PC-9 (cell line): Measurements from ENCODE around the gene SNAPC3. TPM values are rescaled to one million over a fixed set of nuclear protein-coding genes. Genes with fewer than 3 reads are reported as not detected.

Experiments
- BruUV-seq: library from RNA; stranded (reverse); fragments of 400-500 nt; replicated peaks from 2 replicates; lab custom pipeline; 2021; lab: Mats Ljungman, UMichigan
- CTCF ChIA-PET: fragments of 300-600 bp; sonication (Branson Sonifier 250); formaldehyde crosslinking; loops from one replicate; lab custom pipeline; 2022; ENCODE audit warnings: antibody characterized with exemption; lab: Charles Lee
- POLR2A ChIA-PET: fragments of 300-600 bp; sonication (Branson Sonifier 250); formaldehyde crosslinking; loops from one replicate; lab custom pipeline; 2022; ENCODE audit warnings: antibody characterized with exemption; ENCODE audit not compliant: unreplicated experiment; lab: Charles Lee
- DNase-seq, 2 experiments: peaks; one replicate each; pipeline versions ENCODE4 v3.0.0 to v3.0.0-alpha.2; 2015 to 2022; ENCODE audit warnings: mixed read lengths in 1 of 2
- H2AFZ ChIP-seq: fragments of 200-600 bp; sonication (generic); 2 replicates; pipeline ENCODE4 v1.8.1; 2017; ENCODE audit warnings: antibody characterized with exemption
- H3F3A ChIP-seq: fragments of 200-600 bp; sonication (generic); 2 replicates; pipeline ENCODE4 v1.8.1; 2017; ENCODE audit warnings: antibody characterized with exemption, mild to moderate bottlenecking, low read depth; ENCODE audit not compliant: insufficient read depth
- H3K27ac ChIP-seq: fragments of 200-600 bp; sonication (generic); 2 replicates; pipeline ENCODE4 v1.6.1; 2016; ENCODE audit warnings: mixed run types
- H3K27me3 ChIP-seq: fragments of 200-600 bp; sonication (generic); 2 replicates; pipeline ENCODE4 v1.6.1; 2016; ENCODE audit warnings: low read depth, mixed run types; ENCODE audit not compliant: insufficient read depth
- H3K36me3 ChIP-seq: fragments of 200-600 bp; sonication (generic); 2 replicates; pipeline ENCODE4 v1.6.1; 2016; ENCODE audit warnings: low read depth, mixed run types
- H3K4me1 ChIP-seq: fragments of 200-600 bp; sonication (generic); replicated peaks from 2 replicates; pipeline ENCODE4 v1.6.1; 2016; ENCODE audit warnings: mixed run types; ENCODE audit not compliant: insufficient read depth
- H3K4me2 ChIP-seq: fragments of 200-600 bp; sonication (generic); 2 replicates; pipeline ENCODE4 v1.6.1; 2017; ENCODE audit warnings: mixed run types
- H3K4me3 ChIP-seq: fragments of 200-600 bp; sonication (generic); 2 replicates; pipeline ENCODE4 v1.6.1; 2016; ENCODE audit warnings: mixed run types
- H3K79me2 ChIP-seq: fragments of 200-600 bp; sonication (generic); 2 replicates; pipeline ENCODE4 v1.6.1; 2017; ENCODE audit warnings: low read depth, mixed run types
- H3K9me2 ChIP-seq: fragments of 200-600 bp; sonication (generic); 2 replicates; pipeline ENCODE4 v1.8.1; 2017; ENCODE audit warnings: mild to moderate bottlenecking; ENCODE audit not compliant: insufficient read depth
- H3K9me3 ChIP-seq: fragments of 200-600 bp; sonication (generic); 2 replicates; pipeline ENCODE4 v1.8.1; 2016; ENCODE audit warnings: low read depth; ENCODE audit not compliant: insufficient read depth
- H4K20me1 ChIP-seq: fragments of 200-600 bp; sonication (generic); 2 replicates; pipeline ENCODE4 v1.8.1; 2017; ENCODE audit not compliant: insufficient read depth
- CTCF ChIP-seq: fragments of 200-600 bp; sonication (generic); conservative IDR thresholded peaks from 2 replicates; pipeline ENCODE4 v1.6.1; 2017; ENCODE audit warnings: mixed run types, antibody characterized with exemption, mild to moderate bottlenecking, moderate library complexity
- EZH2 ChIP-seq: fragments of 200-600 bp; sonication (generic); IDR thresholded peaks from 2 replicates; pipeline ENCODE4 v1.8.0; 2017; ENCODE audit warnings: antibody characterized with exemption, low read depth
- intact Hi-C: fragments of 100-400 bp; cut with micrococcal nuclease; formaldehyde crosslinking; loops from one replicate; pipeline ENCODE4 v1.10.0; 2022; ENCODE audit not compliant: unreplicated experiment
- total RNA-seq: library from RNA; stranded (reverse); gene quantifications from 2 replicates; pipeline ENCODE4 v1.2.3, GENCODE V29; 2021

Gene SNAPC3
- total RNA-seq, 1 experiment from 2014 or later = 11.3 TPM

DNA sequence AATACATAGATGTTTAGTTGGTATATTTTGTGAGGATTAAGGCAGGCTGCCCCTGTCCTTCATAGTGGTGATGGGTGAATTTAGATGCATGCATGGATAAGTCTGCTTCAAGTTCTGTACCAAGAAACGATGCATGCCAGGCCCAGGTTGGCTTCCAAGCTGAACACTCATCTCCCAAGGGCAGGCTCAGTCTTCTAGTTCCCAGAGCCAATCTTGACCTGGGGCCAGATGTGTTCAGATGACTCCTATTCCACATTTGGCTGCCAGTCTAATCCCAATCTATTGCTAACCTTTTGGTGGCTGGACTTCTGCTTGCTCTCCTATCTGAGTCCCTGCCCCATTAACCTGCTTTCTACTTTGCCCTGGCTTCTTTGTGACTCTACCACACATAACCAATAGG is 18.5 kb upstream of the SNAPC3 start:
- Histone ChIP-seq H3K4me1 (no peaks in the 10 kb centered on the region), H3K9me3 (no peaks in the 10 kb centered on the region), H3K36me3 (no peaks in the 10 kb centered on the region), H3K9me2 (no peaks in the 10 kb centered on the region), H3F3A (no peaks in the 10 kb centered on the region), H2AFZ (no peak overlapping the region), H3K79me2 (no peaks in the 10 kb centered on the region), H3K4me3 (no peak overlapping the region), H3K27me3 (no peaks in the 10 kb centered on the region), H3K4me2 (no peak overlapping the region), H3K27ac (no peak overlapping the region), H4K20me1 (no peaks in the 10 kb centered on the region)
- POLR2A ChIA-PET = no interaction called here
- no peak for DNase-seq
- intact Hi-C loops = no loop called here
- TF ChIP-seq CTCF (no peak), EZH2 (no peak)
- no TSS peak for BruUV-seq
- CTCF ChIA-PET = no interaction called here

DNA sequence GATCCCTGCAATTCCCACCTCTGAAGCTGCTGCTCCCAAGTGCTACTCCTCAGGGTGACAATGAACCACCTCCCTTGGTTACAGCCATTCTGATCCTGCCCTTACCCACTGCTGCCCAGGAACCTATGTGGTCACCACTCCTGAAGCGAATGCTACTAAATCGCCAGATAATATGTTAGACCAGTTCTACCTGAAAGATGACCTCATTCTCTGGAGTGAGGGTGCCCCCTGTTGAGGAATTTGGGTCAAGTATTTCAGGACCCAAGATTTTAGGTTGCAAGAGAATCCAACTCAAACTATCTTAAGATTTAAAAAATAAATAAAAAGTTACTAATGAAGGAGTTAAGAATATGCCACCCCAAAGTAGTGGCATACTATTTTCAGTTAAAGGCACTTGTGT is 5.8 kb upstream of the SNAPC3 start:
- H3F3A ChIP-seq = no peaks in the 10 kb centered on the region
- ChIA-PET POLR2A (no interaction called here), CTCF (no interaction called here)
- no peak overlapping the region for H3K4me2 ChIP-seq
- DNase-seq = peak; percentile 38 to 49
- no peaks in the 10 kb centered on the region for H3K4me1 ChIP-seq
- intact Hi-C loops = loop anchor here (1.0 kb wide), 2 partner anchors 206 to 312 kb away; no protein-coding TSS in a partner anchor
- no peaks in the 10 kb centered on the region for H3K27me3 ChIP-seq
- H3K4me3 ChIP-seq = no peak overlapping the region
- no peak overlapping the region for H2AFZ ChIP-seq
- H3K9me3 ChIP-seq = no peaks in the 10 kb centered on the region
- H3K36me3 ChIP-seq = no peaks in the 10 kb centered on the region
- TF ChIP-seq EZH2 = no peak
- peak; percentile 63 for TF ChIP-seq CTCF
- H3K79me2 ChIP-seq = no peaks in the 10 kb centered on the region
- no peaks in the 10 kb centered on the region for H3K9me2 ChIP-seq
- H4K20me1 ChIP-seq = no peaks in the 10 kb centered on the region
- H3K27ac ChIP-seq = no peak overlapping the region
- no TSS peak for BruUV-seq

DNA sequence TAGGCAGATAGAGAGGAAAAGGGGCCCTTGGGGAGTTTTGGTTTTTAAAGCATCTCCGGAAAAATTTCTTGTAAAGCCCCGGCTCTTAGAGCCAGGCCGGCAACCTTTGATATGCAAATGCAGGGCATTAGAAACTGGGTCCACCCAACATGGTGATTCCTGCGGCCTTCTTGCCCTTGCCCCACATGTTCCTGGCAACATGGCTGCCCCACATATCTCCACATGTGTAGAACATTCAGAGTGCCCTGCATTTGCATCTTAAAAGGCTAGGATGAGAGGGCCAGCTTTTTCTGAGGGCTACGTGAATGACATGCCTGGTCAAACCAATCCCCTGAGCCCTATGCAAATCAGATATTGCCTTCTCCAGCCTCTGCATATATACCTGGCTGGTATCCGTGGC is 5.0 kb upstream of the SNAPC3 start:
- H3K9me2 ChIP-seq = no peaks in the 10 kb centered on the region
- H3K27ac ChIP-seq = no peak overlapping the region
- ChIA-PET CTCF (no interaction called here), POLR2A (no interaction called here)
- no TSS peak for BruUV-seq
- no peaks in the 10 kb centered on the region for H3K27me3 ChIP-seq
- no peak for DNase-seq
- no peaks in the 10 kb centered on the region for H3K79me2 ChIP-seq
- no peak overlapping the region for H3K4me2 ChIP-seq
- intact Hi-C loops = loop anchor here (1.0 kb wide), 2 partner anchors 206 to 312 kb away; no protein-coding TSS in a partner anchor
- no peaks in the 10 kb centered on the region for H4K20me1 ChIP-seq
- no peaks in the 10 kb centered on the region for H3K36me3 ChIP-seq
- no peak for TF ChIP-seq EZH2
- H2AFZ ChIP-seq = no peak overlapping the region
- H3K4me1 ChIP-seq = no peaks in the 10 kb centered on the region
- no peaks in the 10 kb centered on the region for H3F3A ChIP-seq
- no peaks in the 10 kb centered on the region for H3K9me3 ChIP-seq
- H3K4me3 ChIP-seq = no peak overlapping the region

DNA sequence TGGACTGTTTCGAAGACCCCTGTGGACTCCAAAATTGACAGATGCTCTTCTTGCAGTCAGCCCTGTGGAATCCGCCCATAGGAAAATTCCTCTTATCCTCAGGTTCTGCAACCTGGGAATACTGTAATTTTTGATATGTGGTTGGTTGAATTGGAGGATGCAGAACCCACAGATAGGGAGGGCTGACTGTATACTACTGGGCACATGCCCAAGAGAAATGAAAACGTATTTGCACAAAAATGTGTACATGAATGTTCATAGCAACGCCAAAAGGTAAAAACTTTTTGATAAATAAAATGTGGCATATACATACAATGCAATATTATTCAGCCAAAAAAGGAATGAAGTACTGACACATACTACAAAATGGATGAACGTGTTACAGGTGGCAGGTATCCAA is 1.9 kb upstream of the SNAPC3 start:
- POLR2A ChIA-PET = no interaction called here
- no peaks in the 10 kb centered on the region for H3K9me3 ChIP-seq

More for the DNA sequence above, 1.9 kb upstream of the SNAPC3 start:
- BruUV-seq = no TSS peak
- Histone ChIP-seq H3K36me3 (no peaks in the 10 kb centered on the region), H4K20me1 (no peaks in the 10 kb centered on the region), H3K4me1 (no peaks in the 10 kb centered on the region; the same call in 1 of the 2 replicates), H3F3A (no peaks in the 10 kb centered on the region), H2AFZ (no peak overlapping the region), H3K79me2 (peaks cover 21% of the 10 kb centered on the region), H3K4me3 (no peak overlapping the region), H3K9me2 (no peaks in the 10 kb centered on the region), H3K4me2 (no peak overlapping the region), H3K27ac (no peak overlapping the region), H3K27me3 (no peaks in the 10 kb centered on the region)
- no peak for DNase-seq
- CTCF ChIA-PET = no interaction called here
- TF ChIP-seq CTCF = no peak
- intact Hi-C loops = loop anchor here (5.0 to 10.0 kb wide), 2 partner anchors 113 to 314 kb away; partner anchors contain the start of gene TTC39B
